Kidney (tissue), 14 donors: ENCODE results near the gene ST6GALNAC6. TPM values are rescaled to one million over a fixed set of nuclear protein-coding genes. Genes with fewer than 3 reads are reported as not detected.

Experiments
- DNase-seq, 5 donors: peaks; one replicate each; pipeline ENCODE4 v3.0.0-alpha.2; 2013 to 2020
- FAIRE-seq: peaks from 2 replicates; lab custom pipeline; 2012; peaks lifted over from hg19 to GRCh38; lab: Jason Lieb, UNC
- H3K27ac ChIP-seq, 2 donors: one replicate each; pipeline ENCODE4 v1.7.0; 2013; ENCODE audit warnings: low read depth in 2 of 2, low read length in 2 of 2, inconsistent platforms in 1 of 2
- H3K27me3 ChIP-seq: one replicate; pipeline ENCODE4 v1.7.1; 2013; ENCODE audit warnings: low read length, inconsistent platforms; ENCODE audit not compliant: control insufficient read depth, insufficient read depth
- H3K36me3 ChIP-seq, 3 donors: one replicate each; pipeline versions ENCODE4 v1.7.0 to v1.7.1; 2013; ENCODE audit warnings: low read length in 3 of 3, control low read depth in 1 of 3, inconsistent platforms in 1 of 3; ENCODE audit not compliant: insufficient read depth in 3 of 3, control insufficient read depth in 2 of 3
- H3K4me1 ChIP-seq, 3 donors: one replicate each; pipeline versions ENCODE4 v1.7.0 to v1.7.1; 2013; ENCODE audit warnings: low read length in 3 of 3, inconsistent platforms in 1 of 3, low read depth in 1 of 3; ENCODE audit not compliant: control insufficient read depth in 2 of 3, insufficient read depth in 2 of 3
- H3K4me3 ChIP-seq, 3 donors: one replicate each; pipeline versions ENCODE4 v1.7.0 to v1.8.1; 2013; ENCODE audit warnings: low read length in 3 of 3, control low read depth in 1 of 3, inconsistent platforms in 1 of 3
- H3K9ac ChIP-seq, 3 donors: one replicate each; pipeline versions ENCODE4 v1.7.0 to v1.7.1; 2013; ENCODE audit warnings: low read length in 3 of 3, control low read depth in 1 of 3, inconsistent platforms in 1 of 3
- H3K9me3 ChIP-seq, 3 donors: one replicate each; pipeline versions ENCODE4 v1.7.0 to v1.7.1; 2013; ENCODE audit warnings: low read length in 3 of 3, control low read depth in 1 of 3, inconsistent platforms in 1 of 3; ENCODE audit not compliant: control insufficient read depth in 2 of 3, insufficient read depth in 1 of 3
- intact Hi-C: fragments of 100-400 bp; cut with DNase I; formaldehyde crosslinking; loops from one replicate; pipeline ENCODE4 v1.11.1; 2022
- polyA plus RNA-seq: library from polyadenylated mRNA; stranded (reverse); fragments of 350-450 nt; fragmentation: Illumina TruSeq; extraction: RNeasy Lipid Tissue Mini Kit (QIAGEN cat#74804); gene quantifications from one replicate; pipeline ENCODE4 v1.2.3, GENCODE V29; 2014; ENCODE audit warnings: low read depth, low replicate concordance; ENCODE audit not compliant: insufficient read depth
- total RNA-seq: library from RNA; stranded (reverse); fragmentation: NEBNext Ultra II Directional; extraction: Animal tissue kit (Norgen Biotek cat#: 25700); gene quantifications from one replicate; pipeline ENCODE4 v1.2.1, GENCODE V29; 2021
- TF ChIP-seq, protein P1 (sequence below): IDR thresholded peaks from 3 replicates; pipeline ENCODE4 v1.5.1; 2012; ENCODE audit warnings: mild to moderate bottlenecking, moderate library complexity, borderline replicate concordance; ENCODE audit not compliant: insufficient read depth; ENCODE audit errors: extremely low read depth
- donor health status: control.
- donor health status: control.
- donor health status: control.
- donor health status: control.
- donor health status: control.
- donor health status: DM: yes; HTN: yes; CAD: no.
- donor health status: Normal renal cell carcinoma (clear cell type).

The ST6GALNAC6 gene
- total and polyA plus RNA-seq, 2 donors from 2014 or later, result 74.6 to 75.0 TPM

DNA sequence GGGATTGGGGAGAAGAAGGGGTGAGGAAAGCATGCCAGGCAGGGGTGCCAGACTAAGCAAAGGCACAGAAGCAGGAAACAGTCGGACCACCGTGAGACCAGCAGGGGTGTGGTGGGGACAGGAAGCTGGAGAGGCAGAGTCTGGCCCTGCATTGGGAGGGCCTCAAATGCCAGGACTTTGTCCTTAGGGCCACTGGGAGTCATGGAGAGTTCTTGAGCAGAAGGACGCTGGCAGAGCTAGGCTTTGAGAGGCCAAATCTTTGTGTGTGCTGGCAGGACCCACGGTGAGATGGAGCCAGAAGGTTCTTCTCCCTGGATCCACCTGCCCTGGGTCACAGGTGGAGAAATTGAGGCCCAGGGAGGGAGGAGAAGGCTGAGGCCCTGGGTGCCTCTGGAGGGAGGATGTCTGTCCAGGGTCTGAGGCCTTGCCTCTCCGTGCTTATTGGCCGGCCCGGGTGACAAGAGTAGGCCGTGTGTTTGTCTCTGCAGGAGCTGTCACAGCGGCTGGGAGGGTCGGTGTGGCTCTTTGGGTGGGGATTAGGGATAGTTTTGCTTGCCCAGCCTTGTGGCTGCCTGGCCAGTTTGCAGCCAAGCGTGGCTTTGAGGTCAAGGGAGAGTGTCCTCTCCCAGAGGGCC lies 43.2 kb downstream of the ST6GALNAC6 start:
- Histone ChIP-seq H3K27ac (peak overlapping the region; percentile 33 to 63), H3K4me3 (no peak overlapping the region), H3K4me1 (peaks cover 0 to 38% (median 0%) of the 10 kb centered on the region in 3 donors), H3K27me3 (no peaks in the 10 kb centered on the region), H3K36me3 (peaks cover 0 to 6% (median 0%) of the 10 kb centered on the region in 3 donors), H3K9ac (no peak overlapping the region), H3K9me3 (no peaks in the 10 kb centered on the region)
- DNase-seq, result no peak
- intact Hi-C loops, result no loop called here
- TF ChIP-seq, protein P1, sequence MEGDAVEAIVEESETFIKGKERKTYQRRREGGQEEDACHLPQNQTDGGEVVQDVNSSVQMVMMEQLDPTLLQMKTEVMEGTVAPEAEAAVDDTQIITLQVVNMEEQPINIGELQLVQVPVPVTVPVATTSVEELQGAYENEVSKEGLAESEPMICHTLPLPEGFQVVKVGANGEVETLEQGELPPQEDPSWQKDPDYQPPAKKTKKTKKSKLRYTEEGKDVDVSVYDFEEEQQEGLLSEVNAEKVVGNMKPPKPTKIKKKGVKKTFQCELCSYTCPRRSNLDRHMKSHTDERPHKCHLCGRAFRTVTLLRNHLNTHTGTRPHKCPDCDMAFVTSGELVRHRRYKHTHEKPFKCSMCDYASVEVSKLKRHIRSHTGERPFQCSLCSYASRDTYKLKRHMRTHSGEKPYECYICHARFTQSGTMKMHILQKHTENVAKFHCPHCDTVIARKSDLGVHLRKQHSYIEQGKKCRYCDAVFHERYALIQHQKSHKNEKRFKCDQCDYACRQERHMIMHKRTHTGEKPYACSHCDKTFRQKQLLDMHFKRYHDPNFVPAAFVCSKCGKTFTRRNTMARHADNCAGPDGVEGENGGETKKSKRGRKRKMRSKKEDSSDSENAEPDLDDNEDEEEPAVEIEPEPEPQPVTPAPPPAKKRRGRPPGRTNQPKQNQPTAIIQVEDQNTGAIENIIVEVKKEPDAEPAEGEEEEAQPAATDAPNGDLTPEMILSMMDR, result no peak
- FAIRE-seq, result no peak

- H3K27me3 ChIP-seq, result no peaks in the 10 kb centered on the region
- peaks cover 0 to 8% (median 0%) of the 10 kb centered on the region in 3 donors for H3K36me3 ChIP-seq
- TF ChIP-seq, protein P1, result no peak
- intact Hi-C loops, result no loop called here
- peaks cover 0 to 37% (median 0%) of the 10 kb centered on the region in 3 donors for H3K4me1 ChIP-seq
- no peaks in the 10 kb centered on the region for H3K9me3 ChIP-seq
- H3K9ac ChIP-seq, result no peak overlapping the region
- H3K4me3 ChIP-seq, result no peak overlapping the region
- FAIRE-seq (no peak), DNase-seq (no peak)
- H3K27ac ChIP-seq, result peak overlapping the region; percentile 91 to 93
Observed at GRCh38 chr9:127855522-127855921, 43.9 kb downstream of the ST6GALNAC6 start.

- H3K4me3 ChIP-seq, result peak overlapping the region in 1 of 3 donors; percentile 25
- TF ChIP-seq, protein P1, result no peak
- peaks cover 0 to 36% (median 0%) of the 10 kb centered on the region in 3 donors for H3K4me1 ChIP-seq
- no peaks in the 10 kb centered on the region for H3K27me3 ChIP-seq
- no peak overlapping the region for H3K9ac ChIP-seq
- DNase-seq (no peak), FAIRE-seq (no peak)
- peaks cover 0 to 12% (median 0%) of the 10 kb centered on the region in 3 donors for H3K36me3 ChIP-seq
- H3K27ac ChIP-seq, result peak overlapping the region; percentile 91 to 93
- no peaks in the 10 kb centered on the region for H3K9me3 ChIP-seq
- intact Hi-C loops, result no loop called here
Observed at GRCh38 chr9:127854960-127855359, 44.4 kb downstream of the ST6GALNAC6 start.
